MG63 (cell line): ENCODE results near the gene ELAVL2. TPM values are rescaled to one million over a fixed set of nuclear protein-coding genes. Genes with fewer than 3 reads are reported as not detected.

Source experiments
- DNase-seq: peaks from one replicate; pipeline ENCODE4 v3.0.0-alpha.2; 2020
- H3K27me3 ChIP-seq: fragments of 250-450 bp; sonication (Bioruptor Pico); 2 replicates; pipeline ENCODE4 v1.5.1; 2020; ENCODE audit warnings: mild to moderate bottlenecking, moderate library complexity
- H3K36me3 ChIP-seq: fragments of 250-450 bp; sonication (Bioruptor Pico); 2 replicates; pipeline ENCODE4 v1.5.1; 2020; ENCODE audit warnings: mild to moderate bottlenecking, moderate library complexity
- H3K4me3 ChIP-seq: fragments of 250-450 bp; sonication (Bioruptor Pico); 2 replicates; pipeline ENCODE4 v1.5.1; 2020; ENCODE audit warnings: mild to moderate bottlenecking, moderate library complexity
- H3K9me3 ChIP-seq: fragments of 250-450 bp; sonication (Bioruptor Pico); 2 replicates; pipeline ENCODE4 v1.5.1; 2020; ENCODE audit warnings: mild to moderate bottlenecking, moderate library complexity
- total RNA-seq: library from RNA; depleted of rRNA; stranded (reverse); fragments of >200 nt; shearing (Covaris generic); gene quantifications from 2 replicates; pipeline ENCODE4 v1.2.3, GENCODE V29; 2014; ENCODE audit warnings: low replicate concordance

ELAVL2 gene
- total RNA-seq, 1 experiment from 2014 or later: not detected

GRCh38 chr9:23702311-23702922, 123.6 kb downstream of the ELAVL2 start:
- Histone ChIP-seq H3K9me3 (no peaks in the 10 kb centered on the region), H3K4me3 (no peak overlapping the region), H3K36me3 (no peaks in the 10 kb centered on the region), H3K27me3 (no peaks in the 10 kb centered on the region)
- DNase-seq: no peak

GRCh38 chr9:23701291-23701690, 124.7 kb downstream of the ELAVL2 start:
- Histone ChIP-seq H3K4me3 (no peak overlapping the region), H3K36me3 (no peaks in the 10 kb centered on the region), H3K27me3 (no peaks in the 10 kb centered on the region), H3K9me3 (no peaks in the 10 kb centered on the region)
- no peak for DNase-seq

GRCh38 chr9:23700359-23700758, 125.7 kb downstream of the ELAVL2 start:
- DNase-seq: no peak
- H3K27me3 ChIP-seq: no peaks in the 10 kb centered on the region
- H3K36me3 ChIP-seq: no peaks in the 10 kb centered on the region
- H3K9me3 ChIP-seq: no peaks in the 10 kb centered on the region
- no peak overlapping the region for H3K4me3 ChIP-seq

GRCh38 chr9:23698161-23698560, 127.9 kb downstream of the ELAVL2 start:
- no peak for DNase-seq
- Histone ChIP-seq H3K27me3 (no peaks in the 10 kb centered on the region), H3K36me3 (no peaks in the 10 kb centered on the region), H3K4me3 (no peak overlapping the region), H3K9me3 (no peaks in the 10 kb centered on the region)

GRCh38 chr9:23695572-23695971, 130.5 kb downstream of the ELAVL2 start:
- no peak overlapping the region for H3K4me3 ChIP-seq
- no peak for DNase-seq
- H3K9me3 ChIP-seq: no peaks in the 10 kb centered on the region
- no peaks in the 10 kb centered on the region for H3K27me3 ChIP-seq
- no peaks in the 10 kb centered on the region for H3K36me3 ChIP-seq

- Histone ChIP-seq H3K4me3 (no peak overlapping the region), H3K27me3 (no peaks in the 10 kb centered on the region), H3K36me3 (no peaks in the 10 kb centered on the region), H3K9me3 (no peaks in the 10 kb centered on the region)
- DNase-seq: no peak
Observed at GRCh38 chr9:23693374-23693773, 132.7 kb downstream of the ELAVL2 start.

GRCh38 chr9:23686896-23687295, 139.1 kb downstream of the ELAVL2 start:
- H3K4me3 ChIP-seq: no peak overlapping the region
- no peaks in the 10 kb centered on the region for H3K27me3 ChIP-seq
- H3K9me3 ChIP-seq: no peaks in the 10 kb centered on the region
- DNase-seq: no peak
- no peaks in the 10 kb centered on the region for H3K36me3 ChIP-seq

GRCh38 chr9:23686257-23686656, 139.8 kb downstream of the ELAVL2 start:
- H3K36me3 ChIP-seq: no peaks in the 10 kb centered on the region
- H3K27me3 ChIP-seq: no peaks in the 10 kb centered on the region
- H3K4me3 ChIP-seq: no peak overlapping the region
- no peaks in the 10 kb centered on the region for H3K9me3 ChIP-seq
- DNase-seq: no peak

- H3K4me3 ChIP-seq: no peak overlapping the region
- no peaks in the 10 kb centered on the region for H3K9me3 ChIP-seq
- DNase-seq: no peak
- H3K27me3 ChIP-seq: no peaks in the 10 kb centered on the region
- no peaks in the 10 kb centered on the region for H3K36me3 ChIP-seq
Observed at GRCh38 chr9:23683611-23684061, 142.4 kb downstream of the ELAVL2 start.

- Histone ChIP-seq H3K27me3 (no peaks in the 10 kb centered on the region), H3K36me3 (no peaks in the 10 kb centered on the region), H3K9me3 (no peaks in the 10 kb centered on the region), H3K4me3 (no peak overlapping the region)
- no peak for DNase-seq
Observed at GRCh38 chr9:23682891-23683431, 143.1 kb downstream of the ELAVL2 start.

- H3K36me3 ChIP-seq: no peaks in the 10 kb centered on the region
- no peak for DNase-seq
- H3K4me3 ChIP-seq: no peak overlapping the region
- H3K9me3 ChIP-seq: no peaks in the 10 kb centered on the region
- H3K27me3 ChIP-seq: no peaks in the 10 kb centered on the region
Observed at GRCh38 chr9:23682352-23682751, 143.7 kb downstream of the ELAVL2 start.

- no peaks in the 10 kb centered on the region for H3K27me3 ChIP-seq
- no peak for DNase-seq
- H3K4me3 ChIP-seq: no peak overlapping the region
- no peaks in the 10 kb centered on the region for H3K36me3 ChIP-seq
- H3K9me3 ChIP-seq: no peaks in the 10 kb centered on the region
Observed at GRCh38 chr9:23677446-23677845, 148.6 kb downstream of the ELAVL2 start.

GRCh38 chr9:23674016-23674585, 151.9 kb downstream of the ELAVL2 start:
- no peak for DNase-seq
- no peaks in the 10 kb centered on the region for H3K36me3 ChIP-seq
- no peaks in the 10 kb centered on the region for H3K27me3 ChIP-seq
- no peaks in the 10 kb centered on the region for H3K9me3 ChIP-seq
- no peak overlapping the region for H3K4me3 ChIP-seq

GRCh38 chr9:23672151-23672550, 153.9 kb downstream of the ELAVL2 start:
- no peaks in the 10 kb centered on the region for H3K27me3 ChIP-seq
- H3K36me3 ChIP-seq: no peaks in the 10 kb centered on the region
- no peak for DNase-seq
- no peaks in the 10 kb centered on the region for H3K9me3 ChIP-seq
- H3K4me3 ChIP-seq: no peak overlapping the region

GRCh38 chr9:23669776-23670175, 156.3 kb downstream of the ELAVL2 start:
- Histone ChIP-seq H3K9me3 (no peaks in the 10 kb centered on the region), H3K4me3 (no peak overlapping the region), H3K36me3 (no peaks in the 10 kb centered on the region), H3K27me3 (no peaks in the 10 kb centered on the region)
- DNase-seq: no peak

- no peaks in the 10 kb centered on the region for H3K36me3 ChIP-seq
- H3K9me3 ChIP-seq: no peaks in the 10 kb centered on the region
- H3K27me3 ChIP-seq: no peaks in the 10 kb centered on the region
- no peak for DNase-seq
- no peak overlapping the region for H3K4me3 ChIP-seq
Observed at GRCh38 chr9:23665635-23666034, 160.4 kb downstream of the ELAVL2 start.

GRCh38 chr9:23665051-23665450, 161.0 kb downstream of the ELAVL2 start:
- no peak for DNase-seq
- no peaks in the 10 kb centered on the region for H3K27me3 ChIP-seq
- no peaks in the 10 kb centered on the region for H3K9me3 ChIP-seq
- no peaks in the 10 kb centered on the region for H3K36me3 ChIP-seq
- H3K4me3 ChIP-seq: no peak overlapping the region

GRCh38 chr9:23663946-23664345, 162.1 kb downstream of the ELAVL2 start:
- no peaks in the 10 kb centered on the region for H3K36me3 ChIP-seq
- no peak for DNase-seq

More at GRCh38 chr9:23663946-23664345, 162.1 kb downstream of the ELAVL2 start:
- Histone ChIP-seq H3K27me3 (no peaks in the 10 kb centered on the region), H3K4me3 (no peak overlapping the region), H3K9me3 (no peaks in the 10 kb centered on the region)
